ENCODE results near the gene OSGEPL1. TPM values are rescaled to one million over a fixed set of nuclear protein-coding genes. Genes with fewer than 3 reads are reported as not detected.

OSGEPL1 gene
- total and polyA plus RNA-seq, 11 donors: 5.7 to 11.0 (median 8.3) TPM

- no peak overlapping the region for H3K27ac ChIP-seq
- WGBS, 4 donors: 47 to 51% (median 49%) methylated on average over 2 of the region's 2 CpGs
- DNase-seq (no peak), ATAC-seq (no peak)
- no peaks in the 10 kb centered on the region for H3K27me3 ChIP-seq
- TF ChIP-seq CTCF (IDR thresholded peaks at IDR 0.05) (no peak), POLR2A (IDR thresholded peaks at IDR 0.05) (no peak)
- peaks cover 0 to 20% (median 0%) of the 10 kb centered on the region in 9 donors for H3K36me3 ChIP-seq
- no peaks in the 10 kb centered on the region for H3K9me3 ChIP-seq
- H3K4me3 ChIP-seq: no peak overlapping the region
- intact Hi-C loops (cut with DNase I): no loop called here
- peaks cover 0 to 3% (median 0%) of the 10 kb centered on the region in 12 donors for H3K4me1 ChIP-seq
Measured at GRCh38 chr2:189700681-189701080, 61.9 kb downstream of the OSGEPL1 start.

DNA sequence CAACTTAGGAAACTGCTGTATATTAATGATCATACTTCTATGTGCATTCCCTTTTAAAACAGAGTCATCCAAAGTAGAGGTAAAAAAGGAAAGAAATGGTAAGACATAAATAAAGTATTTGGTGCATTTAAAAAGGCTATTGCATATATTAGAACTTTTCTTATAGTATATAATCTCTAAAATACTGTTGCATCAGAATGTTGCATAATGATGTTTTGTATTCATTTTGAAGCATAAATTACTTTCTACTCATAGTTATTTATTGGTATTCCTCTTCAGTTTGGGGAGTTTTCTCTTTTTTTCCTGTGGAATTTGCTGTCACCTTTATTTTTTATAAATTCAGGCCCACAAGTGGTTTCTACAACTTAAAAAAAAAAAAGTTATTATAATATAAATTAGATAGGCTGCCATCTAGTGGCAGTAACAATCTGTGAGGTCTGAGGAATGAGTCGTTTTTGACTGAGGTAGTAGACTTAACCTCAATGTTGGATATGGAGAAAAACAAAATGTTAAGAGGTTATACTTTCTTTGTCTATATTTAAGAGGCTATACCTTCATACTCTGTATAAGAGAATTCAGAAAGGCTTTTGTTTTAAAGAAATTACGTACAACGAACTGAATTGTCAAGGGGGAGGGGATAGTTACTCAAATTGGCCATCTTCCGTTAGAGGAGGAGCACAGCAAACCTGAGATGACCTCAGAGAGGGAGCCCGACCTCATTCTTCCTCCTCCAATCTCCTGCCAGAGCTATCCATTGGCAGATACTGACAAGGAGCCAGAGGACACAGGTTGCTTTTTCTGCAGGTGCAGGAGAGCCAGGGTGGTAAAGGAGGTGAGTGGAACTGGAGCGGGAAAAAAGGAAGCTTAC, 64.3 kb downstream of the OSGEPL1 start:
- ATAC-seq: peak in 3 of 4 donors; percentile 56 to 76 (median 68)
- intact Hi-C loops (cut with DNase I): loop anchor here (1.0 to 5.0 kb wide), 3 partner anchors 36 to 37 kb away; partner anchors contain the start of gene ASNSD1 (in 10 of the 10)
- TF ChIP-seq CTCF (IDR thresholded peaks at IDR 0.05): peak; percentile 62 to 81 (median 70)
- TF ChIP-seq POLR2A (IDR thresholded peaks at IDR 0.05): no peak
- Histone ChIP-seq H3K4me3 (peak overlapping the region in 3 of 12 donors; percentile 10 to 14 (median 11)), H3K4me1 (peaks cover 0 to 3% (median 0%) of the 10 kb centered on the region in 12 donors), H3K9me3 (no peaks in the 10 kb centered on the region), H3K36me3 (peaks cover 0 to 12% (median 0%) of the 10 kb centered on the region in 9 donors), H3K27ac (no peak overlapping the region), H3K27me3 (no peaks in the 10 kb centered on the region)
- WGBS, 4 donors: 33 to 37% (median 34%) methylated on average over 6 of the region's 6 CpGs
- DNase-seq: peak in 1 of 5 donors; percentile 28

Other genes starting within 250 kb of the OSGEPL1 start
- gene SLC40A1, start 182.0 kb downstream of the OSGEPL1 start, total RNA-seq: 100 to 1,000 TPM in 2 of 9 donors, 10 to 100 TPM in 7; 21.9 to 109 (median 42.9) TPM
- 10 to 100 TPM; 10.2 to 20.3 TPM for gene SLC40A1, start 182.0 kb downstream of the OSGEPL1 start, polyA plus RNA-seq
- 10 to 100 TPM; 26.3 to 43.5 (median 32.4) TPM for gene ASNSD1, start 101.3 kb downstream of the OSGEPL1 start, total RNA-seq
- gene ASNSD1, start 101.3 kb downstream of the OSGEPL1 start, polyA plus RNA-seq: 10 to 100 TPM; 30.3 to 46.0 TPM
- gene ANKAR, start 88.1 kb downstream of the OSGEPL1 start, total RNA-seq: 10 to 100 TPM in 1 of 9 donors, 1 to 10 TPM in 8; 1.8 to 10.1 (median 6.4) TPM
- gene ANKAR, start 88.1 kb downstream of the OSGEPL1 start, polyA plus RNA-seq: 1 to 10 TPM in 1 of 2 donors, under 1 TPM in 1; 0.75 to 2.6 TPM
- 10 to 100 TPM; 14.3 to 32.9 (median 26.2) TPM for gene ORMDL1, start 21.5 kb upstream of the OSGEPL1 start, total RNA-seq
- gene ORMDL1, start 21.5 kb upstream of the OSGEPL1 start, polyA plus RNA-seq: 10 to 100 TPM; 33.8 to 40.3 TPM
- gene PMS1, start 21.7 kb upstream of the OSGEPL1 start, total RNA-seq: 10 to 100 TPM in 5 of 9 donors, 1 to 10 TPM in 4; 6.4 to 16.7 (median 10.7) TPM
- gene PMS1, start 21.7 kb upstream of the OSGEPL1 start, polyA plus RNA-seq: 1 to 10 TPM; 6.2 to 7.8 TPM

All from heart left ventricle (tissue), 16 donors.